Thyroid gland (tissue), 4 donors: ENCODE measurements around the gene SIAH3. TPM values are rescaled to one million over a fixed set of nuclear protein-coding genes. Genes with fewer than 3 reads are reported as not detected.

ENCODE experiments used
- DNase-seq, 2 donors: peaks; one replicate each; pipeline ENCODE4 v3.0.0-alpha.2; 2019
- H3K27ac ChIP-seq, 3 donors: fragments of 200-600 bp; sonication (generic); 1 replicate in 2 of 3; 2 replicates in 1 of 3; pipeline ENCODE4 v1.5.1; 2016 to 2019; ENCODE audit warnings: mild to moderate bottlenecking in 1 of 3, moderate library complexity in 1 of 3
- H3K27me3 ChIP-seq: fragments of 200-600 bp; sonication (generic); one replicate; pipeline ENCODE4 v1.5.1; 2019
- H3K36me3 ChIP-seq, 2 donors: fragments of 200-600 bp; sonication (generic); one replicate each; pipeline ENCODE4 v1.5.1; 2016 to 2019
- H3K4me1 ChIP-seq, 2 donors: fragments of 200-600 bp; sonication (generic); one replicate each; pipeline ENCODE4 v1.5.1; 2017 to 2019
- H3K4me3 ChIP-seq, 3 donors: fragments of 200-600 bp; sonication (generic); replicated peaks in 1 of 3; 1 replicate in 2 of 3; 2 replicates in 1 of 3; pipeline ENCODE4 v1.5.1; 2016; ENCODE audit warnings: mild to moderate bottlenecking in 1 of 3
- H3K9me3 ChIP-seq: fragments of 200-600 bp; sonication (generic); one replicate; pipeline ENCODE4 v1.5.1; 2017
- CTCF ChIP-seq, 6 experiments: fragments of 200-600 bp in 3 of 6; fragments of 450-650 bp in 3 of 6; sonication (generic) in 3 of 6; IDR thresholded peaks; one replicate each; pipeline ENCODE4 v1.5.1; 2016 to 2019; ENCODE audit warnings: antibody characterized with exemption in 6 of 6, mild to moderate bottlenecking in 2 of 6, inconsistent platforms in 1 of 6, moderate library complexity in 1 of 6
- POLR2A ChIP-seq, 2 donors: fragments of 450-650 bp; IDR thresholded peaks; one replicate each; pipeline ENCODE4 v1.6.1; 2017; ENCODE audit warnings: antibody characterized with exemption in 2 of 2, mild to moderate bottlenecking in 2 of 2, moderate library complexity in 1 of 2
- WGBS, 2 donors: methylation state at CpG; one replicate each; pipeline ENCODE4 v1.1.5; 2017; 5-methylcytosine and 5-hydroxymethylcytosine counted together
- intact Hi-C: fragments of 100-400 bp; cut with DNase I; formaldehyde crosslinking; loops from one replicate; pipeline ENCODE4 v1.15.1; 2023
- small RNA-seq: library from RNA; depleted of rRNA; stranded (forward); fragments of <200 nt; gene quantifications from one replicate; pipeline ENCODE3, GENCODE V24; 2016
- total RNA-seq, 4 donors: library from RNA; depleted of rRNA; stranded (reverse); fragments of >200 nt; gene quantifications; one replicate each; pipeline ENCODE4 v1.2.3, GENCODE V29; 2016

The SIAH3 gene
- total RNA-seq, 4 donors from 2014 or later, result 0.13 TPM; not detected in 3

DNA sequence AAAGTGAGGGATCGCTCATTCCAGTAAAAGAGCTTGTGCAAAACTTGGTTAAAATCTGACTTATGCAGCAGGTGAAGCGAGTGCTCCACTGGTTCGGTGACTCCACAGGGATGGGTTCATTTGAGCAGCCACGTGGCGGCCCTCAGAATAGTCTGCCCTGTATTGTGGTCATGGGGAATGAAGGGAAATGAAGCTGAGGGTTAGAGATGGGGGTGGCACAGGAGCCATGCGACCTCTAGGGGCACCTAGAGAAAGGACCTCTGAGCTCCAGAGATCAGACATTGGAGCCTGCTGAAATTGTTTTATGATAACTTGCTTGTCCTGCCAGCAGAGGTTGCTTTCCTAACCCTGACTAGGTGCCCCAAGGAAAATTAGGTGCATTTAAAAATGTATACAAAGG is 122.8 kb downstream of the SIAH3 start:
- H3K4me3 ChIP-seq, result no peak overlapping the region
- WGBS, 2 donors, result 65 to 72% methylated on average over 6 of the region's 6 CpGs
- H3K36me3 ChIP-seq, result no peaks in the 10 kb centered on the region
- TF ChIP-seq POLR2A (IDR thresholded peaks at IDR 0.05) (no peak), CTCF (IDR thresholded peaks at IDR 0.05) (no peak)
- no peaks in the 10 kb centered on the region for H3K27me3 ChIP-seq
- no peaks in the 10 kb centered on the region for H3K4me1 ChIP-seq
- no peak for DNase-seq
- intact Hi-C loops, result no loop called here
- H3K27ac ChIP-seq, result no peak overlapping the region
- H3K9me3 ChIP-seq, result no peaks in the 10 kb centered on the region

Small RNA genes within 50 kb of the gene (small RNA-seq; reads per million reads assigned to genes)
- gene RF00017, result not detected

Other genes with a start within 250 kb of the SIAH3 start
- not detected for gene ERICH6B, start 236.0 kb downstream of the SIAH3 start, total RNA-seq
- gene CBY2, start 149.4 kb downstream of the SIAH3 start, total RNA-seq, result under 1 TPM in 1 of 4 donors, not detected in 3; 0.27 TPM
- 10 to 100 TPM; 26.9 to 41.4 (median 36.0) TPM for gene ZC3H13, start 201.0 kb upstream of the SIAH3 start, total RNA-seq